Effector memory CD8-positive, alpha-beta T cell (primary cell): ENCODE data around the gene CAMKK2.
A peak's percentile ranks its signal among the peaks of the same experiment; 100 is the strongest.
"Not testable (repeated sequence)": the region's sequence is repeated elsewhere in the genome, so short reads cannot be mapped to it uniquely, and the experiment has no call there.

ENCODE experiments used
- ATAC-seq: fragments of 150-1000 bp; cut with Tn5 transposase; replicated peaks from 2 replicates; pipeline ENCODE4 v1.10.0; 2021; ENCODE audit warnings: mild to moderate bottlenecking, moderate library complexity
- DNase-seq, 3 experiments: peaks; one replicate each; pipeline ENCODE4 v3.0.0; 2021
- H3K27ac Mint-ChIP-seq, 2 donors: one replicate each; pipeline ENCODE4 v1.8.0; 2022; ENCODE audit warnings: mild to moderate bottlenecking in 2 of 2, mixed read lengths in 2 of 2, moderate library complexity in 2 of 2
- H3K27me3 Mint-ChIP-seq, 2 donors: one replicate each; pipeline ENCODE4 v1.8.0; 2022; ENCODE audit warnings: mixed read lengths in 2 of 2
- H3K36me3 Mint-ChIP-seq: one replicate; pipeline ENCODE4 v1.8.0; 2022; ENCODE audit warnings: mild to moderate bottlenecking, moderate library complexity, mixed read lengths; ENCODE audit not compliant: insufficient read depth
- H3K4me1 Mint-ChIP-seq, 2 donors: one replicate each; pipeline ENCODE4 v1.8.0; 2022; ENCODE audit warnings: low read depth in 2 of 2, mixed read lengths in 2 of 2
- H3K4me3 Mint-ChIP-seq, 2 donors: one replicate each; pipeline ENCODE4 v1.8.0; 2022; ENCODE audit warnings: mild to moderate bottlenecking in 2 of 2, mixed read lengths in 2 of 2, moderate library complexity in 2 of 2
- H3K9me3 Mint-ChIP-seq, 2 donors: one replicate each; pipeline ENCODE4 v1.8.0; 2022; ENCODE audit warnings: mixed read lengths in 2 of 2

CAMKK2 gene

DNA sequence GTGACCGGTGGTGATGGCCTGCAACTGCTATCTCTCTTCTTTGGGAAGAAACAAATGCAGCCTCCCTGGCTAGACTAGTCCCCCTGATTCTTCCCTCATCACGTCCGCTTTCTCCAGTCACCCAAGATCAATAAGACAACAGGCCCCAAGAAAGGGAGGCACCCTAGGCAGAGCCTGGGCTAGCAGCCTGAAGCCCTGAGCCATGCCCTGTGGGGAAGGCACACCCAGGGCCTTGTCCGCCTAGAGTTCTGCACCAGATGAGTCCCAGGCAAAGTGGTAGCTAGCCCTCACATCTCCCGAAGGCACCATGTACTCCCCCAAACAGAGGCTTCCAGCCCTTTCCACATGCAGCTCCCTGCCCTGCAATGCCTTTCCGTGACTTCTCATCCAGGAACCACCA, 35.1 kb downstream of the CAMKK2 start:
- Mint-ChIP-seq H3K4me3 (no peak overlapping the region), H3K36me3 (peaks cover 39% of the 10 kb centered on the region), H3K4me1 (no peaks in the 10 kb centered on the region), H3K27ac (peak overlapping the region in 1 of 2 donors; percentile 68), H3K9me3 (no peaks in the 10 kb centered on the region), H3K27me3 (no peaks in the 10 kb centered on the region)
- DNase-seq (no peak), ATAC-seq (no peak)

DNA sequence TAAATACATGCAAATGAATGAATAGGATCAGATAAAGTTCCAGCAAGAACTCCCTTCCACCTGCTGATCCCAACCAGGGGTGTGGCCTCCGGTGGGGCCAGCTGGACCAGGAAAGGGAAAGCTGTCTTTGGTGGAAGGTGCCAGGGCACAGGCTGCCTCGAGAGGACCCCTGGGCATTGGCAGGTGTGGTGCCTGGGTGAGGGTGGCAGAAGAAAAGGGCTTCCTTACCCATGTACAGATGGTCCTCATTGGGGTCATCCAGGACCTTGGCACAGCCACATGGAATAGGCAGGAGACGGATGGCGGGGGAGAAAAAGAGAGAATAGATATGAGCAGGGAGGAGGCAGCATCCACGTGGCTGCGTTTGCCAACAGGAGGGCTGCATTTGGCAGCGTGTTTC, 36.4 kb downstream of the CAMKK2 start:
- H3K4me1 Mint-ChIP-seq: no peaks in the 10 kb centered on the region
- DNase-seq (no peak), ATAC-seq (no peak)
- no peak overlapping the region for H3K27ac Mint-ChIP-seq
- H3K4me3 Mint-ChIP-seq: no peak overlapping the region
- no peaks in the 10 kb centered on the region for H3K9me3 Mint-ChIP-seq
- H3K27me3 Mint-ChIP-seq: no peaks in the 10 kb centered on the region
- peaks cover 34% of the 10 kb centered on the region for H3K36me3 Mint-ChIP-seq

DNA sequence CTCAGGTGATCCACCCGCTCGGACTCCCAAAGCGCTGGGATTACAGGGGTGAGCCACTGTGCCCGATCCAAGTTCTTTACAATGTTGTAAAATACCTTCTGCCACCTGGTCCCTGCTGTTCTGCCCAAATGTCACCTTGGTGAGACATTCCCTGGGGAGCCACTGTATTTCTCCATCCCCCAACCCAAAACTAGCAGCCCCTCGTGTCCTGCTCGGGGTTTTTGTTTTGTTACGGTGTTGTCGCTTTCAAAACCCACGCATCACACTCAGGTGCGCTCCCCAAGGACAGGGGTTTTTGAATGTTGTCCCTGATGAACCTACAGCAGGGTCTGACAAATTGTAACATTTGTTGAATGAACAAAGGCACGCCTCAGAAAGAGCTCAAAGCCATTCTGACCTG, 37.4 kb downstream of the CAMKK2 start:
- Mint-ChIP-seq H3K27me3 (no peaks in the 10 kb centered on the region), H3K4me1 (no peaks in the 10 kb centered on the region), H3K4me3 (no peak overlapping the region), H3K36me3 (peaks cover 25% of the 10 kb centered on the region), H3K9me3 (no peaks in the 10 kb centered on the region), H3K27ac (no peak overlapping the region)
- DNase-seq (no peak), ATAC-seq (no peak)

DNA sequence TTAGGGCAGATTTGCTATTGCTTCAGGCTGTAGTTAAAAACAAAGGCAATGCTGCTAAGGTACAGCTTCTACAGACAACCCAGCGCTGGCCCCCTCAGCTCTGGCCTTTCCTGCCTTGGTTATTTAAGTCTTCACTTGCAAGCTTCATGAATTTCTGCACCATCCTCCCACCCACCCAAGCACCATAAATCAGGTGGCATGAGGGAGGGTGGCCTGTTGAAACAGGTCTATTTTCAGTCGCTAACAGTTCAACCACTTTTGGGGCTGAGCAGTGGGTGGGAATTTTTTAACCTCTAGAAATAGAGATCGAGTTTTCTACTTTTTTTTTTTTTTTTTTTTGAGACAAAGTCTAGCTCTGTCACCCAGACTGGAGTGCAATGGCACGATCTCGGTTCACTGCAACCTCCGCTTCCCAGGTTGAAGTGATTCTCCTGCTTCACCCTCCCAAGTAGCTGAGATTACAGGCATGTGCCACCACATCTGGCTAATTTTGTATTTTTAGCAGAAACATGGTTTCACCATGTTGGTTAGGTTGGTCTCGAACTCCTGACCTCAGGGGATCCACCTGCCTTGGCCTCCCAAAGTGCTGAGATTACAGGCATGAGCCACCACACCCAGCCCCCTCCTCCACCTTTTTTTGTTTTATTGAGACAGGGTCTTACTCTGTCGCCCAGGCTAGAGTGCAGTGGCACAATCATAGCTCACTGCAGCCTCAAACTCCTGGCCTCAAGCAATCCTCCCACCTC, 38.6 kb downstream of the CAMKK2 start:
- Mint-ChIP-seq H3K27ac (peak overlapping the region in 1 of 2 donors; percentile 53), H3K36me3 (peaks cover 23% of the 10 kb centered on the region)
- not testable (repeated sequence) for DNase-seq, H3K4me3 Mint-ChIP-seq, H3K9me3 Mint-ChIP-seq, H3K4me1 Mint-ChIP-seq, ATAC-seq, H3K27me3 Mint-ChIP-seq

DNA sequence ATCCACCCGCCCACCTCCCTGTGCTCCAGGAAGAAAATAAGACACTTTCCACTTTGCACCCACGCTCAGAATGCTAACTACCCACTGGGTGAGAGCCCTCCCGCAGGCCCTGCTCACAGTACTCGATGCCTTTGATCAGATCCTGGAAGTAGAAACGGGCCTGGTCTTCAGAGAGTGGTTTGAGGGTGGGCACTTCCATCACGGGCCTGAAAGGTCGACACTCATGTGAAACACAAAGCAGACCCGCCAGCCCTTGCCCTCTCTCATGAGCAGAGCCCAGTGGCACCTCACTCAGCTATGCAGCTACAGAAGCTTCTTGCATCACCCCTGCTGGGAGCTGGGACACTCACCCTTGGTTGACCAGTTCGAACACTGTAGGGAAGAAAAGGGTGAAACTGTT, 41.1 kb downstream of the CAMKK2 start:
- Mint-ChIP-seq H3K9me3 (peaks cover 2 to 6% of the 10 kb centered on the region in 2 donors), H3K27me3 (no peaks in the 10 kb centered on the region), H3K27ac (no peak overlapping the region), H3K4me3 (no peak overlapping the region), H3K36me3 (peaks cover 18% of the 10 kb centered on the region), H3K4me1 (no peaks in the 10 kb centered on the region)
- DNase-seq (no peak), ATAC-seq (no peak)

- Mint-ChIP-seq H3K4me1 (no peaks in the 10 kb centered on the region), H3K27me3 (no peaks in the 10 kb centered on the region), H3K4me3 (no peak overlapping the region), H3K36me3 (peaks cover 15% of the 10 kb centered on the region), H3K9me3 (peaks cover 2 to 6% of the 10 kb centered on the region in 2 donors), H3K27ac (no peak overlapping the region)
- no peak for ATAC-seq
- DNase-seq: no peak
These were observed 42.7 kb downstream of the CAMKK2 start for GRCh38 chr12:121253638-121254335.

GRCh38 chr12:121252712-121253345, 43.7 kb downstream of the CAMKK2 start:
- peaks cover 2 to 6% of the 10 kb centered on the region in 2 donors for H3K9me3 Mint-ChIP-seq

DNA sequence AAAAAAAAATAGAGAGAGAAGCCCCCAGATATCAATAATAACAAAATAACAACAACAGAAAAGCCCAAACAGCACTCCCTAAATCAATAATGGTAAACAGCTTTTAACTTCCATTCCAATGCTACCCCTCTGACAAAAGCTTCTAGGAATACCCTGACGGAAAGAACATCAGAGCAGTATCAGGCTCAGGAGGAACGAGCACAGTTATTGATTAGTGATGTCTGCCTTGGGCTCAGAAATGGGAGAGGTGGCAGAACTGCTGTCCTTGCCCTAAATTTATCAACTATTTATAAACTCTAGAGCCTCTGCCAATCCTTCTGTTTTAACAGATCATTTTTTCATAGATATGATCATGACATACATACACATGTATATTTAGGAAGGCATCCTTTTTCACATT, 44.7 kb downstream of the CAMKK2 start:
- peaks cover 2 to 6% of the 10 kb centered on the region in 2 donors for H3K9me3 Mint-ChIP-seq
- H3K4me3 Mint-ChIP-seq: no peak overlapping the region
- H3K4me1 Mint-ChIP-seq: no peaks in the 10 kb centered on the region
- no peak overlapping the region for H3K27ac Mint-ChIP-seq
- H3K27me3 Mint-ChIP-seq: no peaks in the 10 kb centered on the region
- ATAC-seq (no peak), DNase-seq (no peak)
- peaks cover 15% of the 10 kb centered on the region for H3K36me3 Mint-ChIP-seq

More at GRCh38 chr12:121252712-121253345, 43.7 kb downstream of the CAMKK2 start:
- H3K36me3 Mint-ChIP-seq: peaks cover 15% of the 10 kb centered on the region
- ATAC-seq (no peak), DNase-seq (no peak)
- H3K4me3 Mint-ChIP-seq: no peak overlapping the region
- H3K27ac Mint-ChIP-seq: peak overlapping the region in 1 of 2 donors; percentile 21
- H3K27me3 Mint-ChIP-seq: no peaks in the 10 kb centered on the region
- no peaks in the 10 kb centered on the region for H3K4me1 Mint-ChIP-seq

DNA sequence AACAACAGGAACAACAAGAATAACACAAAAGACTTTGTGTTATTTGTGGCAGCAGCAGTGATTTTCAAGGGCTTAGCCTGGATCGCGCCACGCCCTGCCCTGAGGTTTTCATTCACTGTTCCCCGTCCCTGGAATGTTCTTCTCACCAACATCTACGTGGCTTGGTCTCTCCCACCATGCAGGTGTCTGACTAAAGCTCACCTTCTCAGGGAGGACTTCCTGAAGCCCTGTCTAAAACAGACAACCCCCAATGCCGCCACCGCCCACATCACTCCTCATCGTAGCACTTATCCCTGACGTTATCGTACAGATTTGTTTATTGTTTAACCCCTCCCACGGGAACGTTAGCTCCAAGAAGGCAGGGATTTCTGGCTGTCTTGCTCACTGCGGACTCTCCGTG, 46.1 kb downstream of the CAMKK2 start:
- Mint-ChIP-seq H3K9me3 (peaks cover 2 to 6% of the 10 kb centered on the region in 2 donors), H3K36me3 (peaks cover 15% of the 10 kb centered on the region)

DNA sequence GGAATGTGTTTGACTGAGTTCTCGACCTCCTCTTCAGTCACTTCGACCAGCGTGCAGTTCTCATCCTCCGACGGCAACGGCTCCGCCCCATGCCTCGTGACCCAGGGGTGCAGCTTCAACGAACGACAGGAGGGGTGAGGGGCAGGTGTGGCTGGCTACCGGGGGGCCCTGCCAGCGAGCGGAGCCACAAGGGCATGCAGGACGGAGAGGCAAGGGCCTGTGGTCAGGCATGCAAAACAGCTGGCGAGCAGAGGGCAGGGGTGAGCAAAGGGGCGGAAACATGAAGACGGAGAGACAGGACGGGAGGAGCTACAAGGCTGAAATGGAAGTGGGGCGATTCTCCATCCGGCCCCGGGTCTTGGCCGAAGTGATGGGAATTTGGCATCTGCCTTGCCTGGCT, 47.9 kb downstream of the CAMKK2 start:
- peaks cover 15% of the 10 kb centered on the region for H3K36me3 Mint-ChIP-seq
- no peak overlapping the region for H3K4me3 Mint-ChIP-seq
- peaks cover 2 to 6% of the 10 kb centered on the region in 2 donors for H3K9me3 Mint-ChIP-seq
- DNase-seq: no peak
- ATAC-seq: no peak
- H3K27ac Mint-ChIP-seq: no peak overlapping the region
- H3K4me1 Mint-ChIP-seq: no peaks in the 10 kb centered on the region
- no peaks in the 10 kb centered on the region for H3K27me3 Mint-ChIP-seq

More for the DNA sequence above, 46.1 kb downstream of the CAMKK2 start:
- no peaks in the 10 kb centered on the region for H3K4me1 Mint-ChIP-seq
- no peak overlapping the region for H3K27ac Mint-ChIP-seq
- DNase-seq: no peak
- H3K4me3 Mint-ChIP-seq: no peak overlapping the region
- H3K27me3 Mint-ChIP-seq: no peaks in the 10 kb centered on the region
- no peak for ATAC-seq

GRCh38 chr12:121246893-121247557, 49.5 kb downstream of the CAMKK2 start:
- peak overlapping the region in 1 of 2 donors; percentile 49 for H3K27ac Mint-ChIP-seq
- DNase-seq (no peak), ATAC-seq (no peak)
- H3K36me3 Mint-ChIP-seq: peaks cover 3% of the 10 kb centered on the region
- no peaks in the 10 kb centered on the region for H3K27me3 Mint-ChIP-seq
- H3K4me1 Mint-ChIP-seq: no peaks in the 10 kb centered on the region
- H3K4me3 Mint-ChIP-seq: no peak overlapping the region
- H3K9me3 Mint-ChIP-seq: no peaks in the 10 kb centered on the region

- H3K4me1 Mint-ChIP-seq: peaks cover 1 to 10% of the 10 kb centered on the region in 2 donors
- peaks cover 9% of the 10 kb centered on the region for H3K36me3 Mint-ChIP-seq
- peak overlapping the region; percentile 25 to 51 for H3K27ac Mint-ChIP-seq
- H3K4me3 Mint-ChIP-seq: no peak overlapping the region
- DNase-seq: no peak
- no peak for ATAC-seq
- H3K9me3 Mint-ChIP-seq: no peaks in the 10 kb centered on the region
- no peaks in the 10 kb centered on the region for H3K27me3 Mint-ChIP-seq
These were observed 50.6 kb downstream of the CAMKK2 start for GRCh38 chr12:121245951-121246350.

- no peak overlapping the region for H3K4me3 Mint-ChIP-seq
- H3K27me3 Mint-ChIP-seq: no peaks in the 10 kb centered on the region
- no peak for DNase-seq
- peaks cover 7 to 17% of the 10 kb centered on the region in 2 donors for H3K4me1 Mint-ChIP-seq
- peaks cover 19% of the 10 kb centered on the region for H3K36me3 Mint-ChIP-seq
- H3K9me3 Mint-ChIP-seq: no peaks in the 10 kb centered on the region
- H3K27ac Mint-ChIP-seq: peak overlapping the region in 1 of 2 donors; percentile 51
- no peak for ATAC-seq
These were observed 51.5 kb downstream of the CAMKK2 start for GRCh38 chr12:121245031-121245430.
